ENCODE data around the gene DOCK2. TPM values are rescaled to one million over a fixed set of nuclear protein-coding genes. Genes with fewer than 3 reads are reported as not detected.
"Not testable (repeated sequence)": the region's sequence is repeated elsewhere in the genome, so short reads cannot be mapped to it uniquely, and the experiment has no call there.

Gene DOCK2
- polyA plus RNA-seq, 3 donors, result 2.6 to 3.6 (median 2.6) TPM

DNA sequence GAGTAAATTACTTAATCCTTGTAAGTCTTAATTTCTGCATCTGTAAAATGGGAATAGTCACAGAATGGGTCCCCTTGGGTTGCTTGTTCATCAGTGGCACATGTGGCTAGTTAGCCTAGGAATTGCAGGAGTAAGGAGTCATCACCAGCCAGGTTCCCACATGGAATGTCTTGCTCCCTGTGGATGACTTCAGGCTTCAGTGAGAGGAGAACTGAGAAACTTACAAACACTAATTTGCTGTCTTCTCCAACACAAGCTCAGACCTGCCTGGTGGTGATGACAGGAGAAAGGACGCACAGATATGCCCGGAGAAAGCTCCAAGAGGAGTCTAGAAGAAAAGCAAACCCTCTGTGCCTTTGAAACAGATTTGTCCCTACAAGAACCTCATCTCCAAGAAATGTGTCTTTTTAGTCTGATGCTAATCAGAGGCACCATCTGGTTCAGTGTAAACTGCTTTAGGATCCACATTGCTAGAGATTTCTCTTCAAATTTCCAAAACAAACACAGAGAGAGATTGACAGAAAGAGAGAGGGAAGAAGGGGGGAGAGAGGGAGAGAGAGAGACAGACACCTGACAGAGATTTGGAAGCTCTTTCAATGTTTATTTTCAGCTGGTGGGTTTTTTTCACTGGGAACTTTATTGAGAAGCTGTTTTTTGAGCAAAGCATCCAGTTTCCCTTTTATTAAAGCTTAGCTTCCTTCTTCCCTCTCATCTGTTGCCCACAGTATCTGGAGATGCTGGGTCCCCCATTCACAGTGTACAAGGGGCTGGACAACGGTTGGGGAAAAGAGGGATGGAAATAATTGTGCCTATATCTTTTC, 128.3 kb downstream of the DOCK2 start:
- DNase-seq (ENCODE audit: extremely low read depth in 1 of 11, low read depth in 9 of 11, low spot score in 4 of 11), result no peak

DNA sequence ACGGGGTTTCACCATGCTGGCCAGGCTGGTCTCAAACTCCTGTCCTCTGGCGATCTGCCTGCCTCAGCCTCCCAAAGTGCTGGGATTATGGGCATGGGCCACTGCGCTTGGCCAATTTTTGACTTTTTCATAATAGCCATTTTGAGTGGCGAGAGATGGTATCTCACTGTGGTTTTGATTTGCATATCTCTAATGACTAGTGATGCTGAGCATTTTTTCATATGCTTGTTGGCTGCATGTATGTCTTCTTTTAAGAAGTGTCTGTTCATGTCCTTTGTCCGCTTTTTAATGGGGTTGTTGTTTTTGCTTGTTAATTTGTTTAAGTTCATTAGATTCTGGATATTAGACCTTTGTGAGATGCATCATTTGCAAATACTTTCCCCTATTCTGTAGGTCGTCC, 129.9 kb downstream of the DOCK2 start:
- not testable (repeated sequence) for DNase-seq (ENCODE audit: extremely low read depth in 1 of 11, low read depth in 9 of 11, low spot score in 4 of 11)

DNA sequence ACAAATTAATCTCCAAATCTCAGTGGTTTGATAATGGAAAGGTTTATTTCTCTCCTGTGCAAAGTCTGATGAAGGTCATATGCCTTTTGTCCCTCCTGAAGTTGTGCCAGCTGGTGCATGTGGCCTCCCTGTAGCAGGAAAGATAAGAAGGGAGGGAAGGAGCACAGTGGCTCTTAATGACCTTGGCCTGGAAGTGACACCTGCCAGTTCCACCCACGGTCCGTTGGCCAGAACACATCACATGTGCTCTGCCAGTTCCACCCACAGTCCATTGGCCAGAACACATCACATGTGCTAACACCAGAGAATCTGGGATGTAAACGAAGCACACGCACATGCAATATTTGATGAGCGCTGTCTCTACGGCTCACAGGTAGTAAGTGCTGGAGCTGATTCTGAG, 130.9 kb downstream of the DOCK2 start:
- DNase-seq (ENCODE audit: extremely low read depth in 1 of 11, low read depth in 9 of 11, low spot score in 4 of 11), result no peak

DNA sequence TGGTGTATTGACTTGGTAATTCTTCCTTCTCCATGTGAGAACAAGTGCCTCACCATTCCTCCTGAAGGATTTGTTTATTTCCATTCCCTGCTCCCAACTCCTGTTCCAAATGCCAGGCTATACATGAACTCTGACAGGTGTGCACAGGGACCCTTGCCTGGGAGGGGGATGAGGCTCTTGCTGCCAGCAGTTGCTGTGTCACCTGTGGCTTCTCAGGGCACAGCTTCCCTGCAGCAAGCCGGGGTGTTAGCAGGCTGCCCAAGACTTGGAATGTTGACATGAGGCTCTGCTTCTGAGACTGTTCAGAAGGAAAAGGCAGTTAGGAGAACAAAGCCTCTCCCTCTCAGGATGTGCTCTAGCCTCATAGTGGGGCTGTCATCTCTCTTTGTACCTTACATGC, 131.3 kb downstream of the DOCK2 start:
- DNase-seq (ENCODE audit: extremely low read depth in 1 of 11, low read depth in 9 of 11, low spot score in 4 of 11), result no peak

DNA sequence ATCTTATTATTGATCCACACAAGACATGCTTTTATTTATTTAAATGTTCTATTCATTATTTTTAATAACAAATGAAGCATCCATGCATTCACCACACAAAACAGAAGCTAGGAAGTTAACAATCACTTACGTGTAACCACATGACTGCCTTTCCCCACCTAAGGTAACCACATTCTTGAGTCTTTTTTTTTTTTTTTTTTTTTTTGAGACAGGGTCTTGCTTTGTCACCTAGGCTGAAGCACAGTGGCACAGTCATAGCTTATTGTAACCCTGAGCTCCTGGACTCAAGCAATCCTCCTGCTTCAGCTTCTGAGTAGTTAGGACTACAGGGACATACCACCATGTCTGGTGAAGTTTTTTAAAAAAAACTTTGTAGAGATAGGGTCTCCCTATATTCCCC, 133.0 kb downstream of the DOCK2 start:
- no peak for DNase-seq (ENCODE audit: extremely low read depth in 1 of 11, low read depth in 9 of 11, low spot score in 4 of 11)

DNA sequence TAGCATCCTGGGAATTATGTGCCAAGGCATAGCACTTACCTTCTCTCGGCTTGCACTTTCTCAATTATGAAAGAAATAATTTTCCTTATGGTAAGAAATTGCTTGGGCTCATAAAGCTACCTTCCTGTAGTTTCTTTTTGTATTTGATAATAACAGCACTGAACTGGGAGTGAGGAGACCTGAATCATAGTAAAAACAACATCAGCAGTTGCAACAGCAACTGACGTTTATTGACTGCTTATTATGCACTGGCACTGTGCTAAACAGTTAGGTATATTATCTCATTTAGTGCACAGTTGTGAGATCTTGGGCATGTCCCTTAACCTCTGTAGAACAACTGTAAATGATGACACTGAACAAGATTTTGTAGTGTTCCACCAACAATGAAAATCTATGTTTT, 135.2 kb downstream of the DOCK2 start:
- no peak for DNase-seq (ENCODE audit: extremely low read depth in 1 of 11, low read depth in 9 of 11, low spot score in 4 of 11)

DNA sequence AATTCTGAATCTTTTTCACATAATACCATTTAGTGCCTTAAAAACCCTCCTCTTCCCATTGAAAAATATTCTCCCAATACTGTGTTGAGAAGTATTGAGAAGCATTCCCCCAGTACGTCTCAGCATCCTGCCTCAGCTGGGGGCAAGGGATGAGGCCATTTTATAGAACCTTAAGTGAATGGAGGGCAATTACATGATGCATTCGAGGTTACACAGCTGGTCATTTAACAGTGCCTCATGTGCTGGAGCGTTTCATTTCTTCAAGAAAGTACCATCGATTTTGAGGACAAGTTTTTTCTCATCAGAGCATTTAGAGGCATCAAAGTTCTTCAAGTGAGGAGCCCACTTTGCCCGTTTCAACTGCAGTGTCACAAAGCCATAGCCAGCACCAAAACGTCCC, 135.6 kb downstream of the DOCK2 start:
- no peak for DNase-seq (ENCODE audit: extremely low read depth in 1 of 11, low read depth in 9 of 11, low spot score in 4 of 11)

DNA sequence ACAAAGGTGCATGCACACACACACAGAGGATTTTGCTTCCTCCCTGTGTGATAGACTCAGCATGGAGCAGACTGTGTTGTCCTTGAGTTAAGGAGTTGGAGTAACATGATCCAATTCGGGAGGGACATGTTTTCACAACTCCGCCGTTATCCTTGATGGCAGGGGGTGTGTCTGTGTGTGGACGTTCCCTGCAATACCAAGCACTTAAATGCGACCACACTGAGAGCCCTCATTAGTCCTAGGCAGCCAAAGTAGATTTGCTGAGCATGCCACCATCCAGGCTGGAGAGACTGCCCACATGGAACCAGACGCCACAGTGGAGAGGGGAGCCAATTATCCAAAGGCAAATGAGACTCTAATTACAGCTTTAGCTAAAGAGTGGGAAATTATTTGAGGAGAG, 140.1 kb downstream of the DOCK2 start:
- DNase-seq (ENCODE audit: extremely low read depth in 1 of 11, low read depth in 9 of 11, low spot score in 4 of 11), result peak in 5 of 11 donors; percentile 22 to 42 (median 23)

DNA sequence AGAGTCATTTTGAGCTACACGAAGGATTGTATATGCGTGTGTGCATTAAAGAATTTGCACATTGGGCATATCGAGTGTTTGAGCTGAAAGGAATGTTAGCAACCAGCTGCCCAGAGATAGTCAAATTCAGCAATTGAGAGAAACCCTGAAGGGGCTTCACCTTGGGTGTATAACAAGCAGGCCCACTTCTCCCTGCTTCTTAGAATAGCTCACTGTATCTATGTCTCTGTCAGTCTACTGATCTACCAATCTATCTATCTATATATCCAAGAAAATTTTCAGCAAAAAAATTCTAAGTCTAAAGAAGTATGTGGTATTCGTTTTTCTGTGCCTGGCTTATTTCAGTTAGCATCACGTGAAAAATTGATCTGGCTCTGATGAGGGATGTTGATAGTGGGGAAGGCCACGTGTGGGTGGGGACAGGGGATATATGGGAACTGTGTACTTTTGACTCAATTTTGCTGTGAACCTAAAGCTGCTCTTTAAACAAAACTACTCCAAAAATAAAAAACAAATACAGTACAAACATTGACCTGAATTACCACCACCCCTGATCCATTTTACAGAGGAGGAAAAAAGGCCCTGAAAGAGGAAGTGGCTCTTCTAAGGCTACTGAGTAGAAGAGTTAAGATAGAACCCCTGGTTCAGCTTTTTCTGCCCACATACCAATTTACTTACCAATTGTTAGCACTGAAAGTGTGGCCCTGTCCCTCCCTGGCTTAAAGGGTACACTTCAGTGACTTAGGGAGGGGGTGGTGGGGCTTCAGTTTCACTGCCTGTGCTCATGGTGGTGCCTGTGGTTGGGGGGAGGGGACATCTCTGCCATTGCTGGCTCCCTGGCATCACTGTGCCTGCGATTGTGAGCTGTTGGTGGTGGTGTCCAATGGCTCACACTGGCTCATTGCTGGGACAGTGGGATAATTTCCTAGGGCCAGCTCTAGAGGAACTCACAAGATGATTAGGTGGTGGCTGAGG, 141.8 kb downstream of the DOCK2 start:
- no peak for DNase-seq (ENCODE audit: extremely low read depth in 1 of 11, low read depth in 9 of 11, low spot score in 4 of 11)

DNA sequence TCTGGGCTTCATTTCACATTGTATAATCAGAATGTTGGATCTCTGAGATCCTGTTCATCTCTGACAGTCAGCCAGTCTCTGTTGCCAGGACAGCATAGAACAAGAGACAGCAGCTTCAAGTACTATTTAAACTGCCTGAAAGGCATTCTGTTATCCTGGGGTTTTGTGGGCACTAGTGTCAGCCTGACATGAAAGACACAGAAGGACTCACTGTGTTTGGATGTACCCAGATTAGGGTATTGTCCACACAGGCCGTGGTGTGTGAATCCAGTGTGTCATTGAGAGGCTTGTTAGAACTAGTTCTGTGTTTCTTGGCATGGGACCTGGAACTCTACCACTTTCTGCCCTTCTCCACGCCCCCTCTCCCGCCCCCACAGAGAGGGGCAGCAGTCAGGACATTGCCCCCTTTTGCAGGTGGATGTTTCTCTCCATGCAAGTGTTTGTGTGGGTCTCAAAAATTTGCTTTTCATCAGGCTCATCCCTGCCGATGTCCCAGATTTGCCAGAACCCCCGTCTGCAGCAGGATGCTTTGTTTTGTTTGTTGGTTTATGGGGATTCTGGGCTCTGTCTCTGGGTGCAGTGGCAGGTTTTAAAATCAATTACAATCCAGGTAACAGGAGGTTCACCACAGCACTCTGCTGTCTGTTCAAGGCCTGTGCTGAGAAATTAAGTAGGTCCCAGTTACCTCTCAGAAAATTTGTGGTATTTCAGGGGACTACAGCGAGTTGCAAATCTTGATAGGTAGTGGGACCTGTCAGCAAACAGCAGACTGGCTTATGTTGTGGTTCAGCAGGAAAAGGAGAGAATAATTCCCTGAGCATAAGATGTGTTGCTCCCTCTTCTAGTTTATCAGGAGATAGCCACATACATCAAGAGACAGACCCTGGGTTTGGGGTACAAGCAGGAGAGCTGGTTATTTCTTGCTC, 144.6 kb downstream of the DOCK2 start:
- DNase-seq (ENCODE audit: extremely low read depth in 1 of 11, low read depth in 9 of 11, low spot score in 4 of 11), result no peak

DNA sequence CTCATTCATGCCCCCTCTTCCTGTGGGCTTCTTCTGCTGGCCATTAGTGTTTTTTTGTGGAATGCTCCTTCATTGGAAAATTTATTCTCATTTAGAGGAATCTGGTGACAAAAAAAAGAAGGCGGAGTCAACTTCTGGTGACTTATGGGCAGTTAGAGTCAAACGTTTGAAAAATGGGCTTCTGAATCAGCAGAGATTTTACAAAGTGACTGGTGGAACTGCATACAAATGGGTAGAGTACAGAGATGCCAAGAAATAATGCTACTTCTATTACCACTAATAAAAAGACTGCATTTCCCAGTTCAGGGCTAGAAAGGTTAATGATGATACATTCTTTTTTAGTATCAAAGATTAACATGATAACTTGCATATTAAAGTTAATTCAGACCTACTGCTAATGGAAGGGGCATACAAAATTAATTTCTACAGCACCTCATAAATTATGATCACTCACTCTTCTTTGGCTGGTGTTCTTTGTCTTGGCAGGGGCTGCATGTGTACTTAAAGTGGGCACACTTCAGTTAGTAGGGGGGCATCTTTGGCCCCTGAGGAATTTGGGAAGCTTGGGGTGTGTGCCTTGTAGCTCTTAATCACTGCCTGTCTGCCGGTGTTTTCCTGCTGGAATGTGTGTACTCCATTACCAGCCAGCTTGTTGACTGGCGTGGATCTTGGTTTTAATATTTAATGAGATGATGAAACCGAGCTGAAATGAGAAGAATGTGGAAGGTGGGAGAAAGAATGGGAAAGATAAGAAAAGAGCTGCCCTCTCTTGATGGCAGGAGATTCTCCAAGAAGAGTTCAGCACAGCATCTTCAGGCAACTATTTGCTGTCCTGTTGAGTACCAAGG, 148.9 kb downstream of the DOCK2 start:
- DNase-seq (ENCODE audit: extremely low read depth in 1 of 11, low read depth in 9 of 11, low spot score in 4 of 11), result no peak

DNA sequence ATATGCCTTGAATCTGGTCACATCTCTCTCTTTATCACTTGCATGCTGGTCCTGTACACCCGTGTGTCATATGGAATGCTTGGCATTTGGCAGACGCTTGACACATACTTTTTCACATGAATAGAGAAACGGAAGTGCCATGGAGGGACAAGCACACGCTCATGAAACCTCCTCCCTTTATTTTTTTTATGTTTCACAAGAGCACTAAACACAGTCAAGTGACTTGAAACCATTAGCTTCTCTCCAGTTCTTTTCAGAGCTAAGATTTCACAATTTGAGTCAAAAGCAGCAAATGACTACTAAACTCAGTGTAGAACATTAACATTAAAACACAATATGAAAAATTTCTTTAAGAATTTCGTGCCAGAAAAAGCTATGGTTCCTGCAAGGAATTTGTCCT, 151.1 kb downstream of the DOCK2 start:
- DNase-seq (ENCODE audit: extremely low read depth in 1 of 11, low read depth in 9 of 11, low spot score in 4 of 11), result no peak

DNA sequence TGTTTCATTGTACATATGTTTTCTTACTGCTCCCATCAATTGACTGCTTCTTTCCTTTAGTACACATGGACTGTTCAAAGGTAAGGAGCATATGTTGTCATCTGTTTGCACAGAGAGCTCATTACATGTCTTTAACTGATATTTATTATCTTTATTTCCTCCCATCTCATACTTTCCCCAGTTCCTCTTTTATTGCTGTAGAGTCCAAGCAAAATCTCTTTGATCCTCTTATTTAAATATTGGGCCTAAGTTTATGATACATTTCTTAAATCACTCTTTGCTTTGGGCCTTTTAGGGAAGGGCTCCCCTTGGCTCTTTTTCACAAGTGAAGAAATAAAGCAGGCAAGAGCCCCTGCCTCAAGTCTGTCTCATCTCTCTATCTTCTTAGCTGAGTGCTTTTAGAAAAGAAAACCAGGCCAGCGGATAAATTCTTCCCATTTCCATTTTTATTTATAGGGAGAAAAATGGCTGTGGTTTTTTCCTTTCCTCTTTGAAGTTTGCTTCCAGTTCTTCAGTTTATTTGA, 152.4 kb downstream of the DOCK2 start:
- no peak for DNase-seq (ENCODE audit: extremely low read depth in 1 of 11, low read depth in 9 of 11, low spot score in 4 of 11)

DNA sequence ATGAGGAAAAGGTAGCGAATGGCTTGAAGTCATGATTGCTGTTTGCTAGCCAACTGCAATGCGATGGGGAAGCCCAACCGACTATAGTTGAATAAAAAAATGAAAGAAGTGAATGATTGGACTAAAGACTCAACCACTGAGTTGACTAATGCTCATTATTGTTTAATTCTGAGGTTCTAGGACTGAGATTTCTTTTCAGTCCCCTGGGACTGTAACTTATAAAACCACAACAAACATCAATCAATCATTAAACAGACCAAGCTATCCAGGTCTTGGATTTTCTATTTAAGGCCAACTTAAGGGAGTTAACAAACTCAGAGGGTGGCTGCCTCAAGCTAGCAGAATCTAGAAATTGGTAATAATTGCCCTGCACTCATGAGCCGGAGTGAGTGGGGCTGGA, 154.2 kb downstream of the DOCK2 start:
- no peak for DNase-seq (ENCODE audit: extremely low read depth in 1 of 11, low read depth in 9 of 11, low spot score in 4 of 11)

DNA sequence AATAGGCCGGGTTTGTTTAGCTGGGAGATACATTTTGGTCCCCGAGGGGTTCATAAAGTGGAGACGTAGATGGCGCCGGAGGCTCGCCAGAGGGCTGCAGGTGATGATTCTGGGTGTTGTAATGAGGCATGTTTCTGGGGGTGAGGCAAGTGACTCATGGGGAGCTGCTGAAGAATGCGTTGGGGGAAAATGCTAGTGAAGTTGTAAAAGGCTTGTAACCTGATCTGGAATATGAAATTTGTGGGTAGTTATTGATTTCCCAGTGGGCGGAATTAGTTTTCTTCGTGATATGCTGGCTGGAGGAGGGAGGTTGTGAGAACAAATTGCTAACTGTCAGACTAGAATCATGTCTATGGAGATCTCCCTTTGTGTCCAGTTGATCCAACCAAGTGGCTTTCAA, 158.3 kb downstream of the DOCK2 start:
- no peak for DNase-seq (ENCODE audit: extremely low read depth in 1 of 11, low read depth in 9 of 11, low spot score in 4 of 11)

DNA sequence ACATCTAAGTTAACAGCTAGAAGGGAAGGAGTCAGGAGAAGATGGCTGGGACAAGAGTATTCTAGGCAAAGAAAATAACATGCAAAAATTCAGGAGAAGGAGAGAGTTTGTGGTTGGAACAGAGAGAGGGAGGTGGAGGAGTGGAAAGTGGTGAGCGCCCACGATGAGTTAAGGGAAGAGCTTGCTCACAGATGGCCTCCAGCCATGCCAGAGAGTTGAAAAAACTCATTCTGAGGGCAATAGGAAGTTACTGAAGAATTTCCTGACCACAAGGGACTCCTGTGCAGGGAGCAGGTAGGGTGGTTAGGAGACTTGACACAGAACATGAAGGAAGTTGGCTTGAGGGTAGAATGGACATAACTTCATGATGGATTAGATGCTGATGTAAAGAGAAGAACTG, 159.7 kb downstream of the DOCK2 start:
- no peak for DNase-seq (ENCODE audit: extremely low read depth in 1 of 11, low read depth in 9 of 11, low spot score in 4 of 11)

DNA sequence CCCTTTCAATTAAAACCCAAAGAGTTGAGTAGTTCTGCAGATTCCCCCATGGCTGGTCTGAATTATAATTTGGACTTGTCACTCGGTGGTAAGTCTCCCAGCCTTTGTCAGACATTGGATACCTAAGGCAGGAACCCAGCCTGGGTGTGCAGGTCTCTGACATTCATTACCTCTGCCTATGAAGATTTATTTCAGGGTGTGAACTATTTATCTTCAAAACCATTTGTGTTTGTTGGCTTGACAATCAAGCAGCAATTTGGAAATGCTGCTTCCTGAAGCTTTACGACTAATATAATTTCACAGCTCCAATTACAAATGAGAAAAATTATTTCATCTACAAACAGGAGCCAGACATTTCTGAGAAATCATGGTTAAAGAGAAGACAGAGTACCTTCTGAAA, 160.5 kb downstream of the DOCK2 start:
- no peak for DNase-seq (ENCODE audit: extremely low read depth in 1 of 11, low read depth in 9 of 11, low spot score in 4 of 11)

DNA sequence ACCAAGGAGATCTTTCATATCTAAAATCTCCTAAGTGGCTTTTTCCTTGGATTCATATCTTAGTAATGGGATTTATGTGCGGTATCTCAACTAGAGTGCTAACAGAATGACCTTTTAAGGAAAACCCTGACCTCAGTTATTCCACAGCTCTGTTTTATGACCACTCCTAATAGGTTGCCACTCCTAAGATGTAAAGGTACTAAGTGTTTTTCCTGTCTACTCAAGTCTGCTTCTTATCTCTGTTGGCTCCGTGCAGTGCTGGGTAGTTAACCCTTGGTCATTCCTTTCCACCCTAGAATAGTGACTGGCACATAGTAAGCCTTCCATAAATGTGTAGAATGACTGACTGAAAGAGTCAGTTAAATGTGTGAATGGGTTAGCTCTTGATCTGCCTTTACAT, 161.4 kb downstream of the DOCK2 start:
- no peak for DNase-seq (ENCODE audit: extremely low read depth in 1 of 11, low read depth in 9 of 11, low spot score in 4 of 11)
